Parathyroid adenoma (tissue), 2 donors: ENCODE measurements around the gene TMEM129.

Experiments used
- H2AFZ ChIP-seq: fragments of 300-600 bp; sonication (generic); one replicate; pipeline ENCODE4 v1.7.0; 2017; ENCODE audit warnings: antibody characterized with exemption, mild to moderate bottlenecking
- H3K27ac ChIP-seq: fragments of 300-600 bp; sonication (generic); one replicate; pipeline ENCODE4 v1.7.0; 2017
- H3K27me3 ChIP-seq: fragments of 300-600 bp; sonication (generic); one replicate; pipeline ENCODE4 v1.7.0; 2017; ENCODE audit warnings: low read length; ENCODE audit not compliant: control insufficient read depth, insufficient read depth
- H3K36me3 ChIP-seq: fragments of 300-600 bp; sonication (generic); one replicate; pipeline ENCODE4 v1.7.0; 2017; ENCODE audit warnings: low read length; ENCODE audit not compliant: control insufficient read depth, insufficient read depth
- H3K4me1 ChIP-seq: fragments of 300-600 bp; sonication (generic); one replicate; pipeline ENCODE4 v1.7.0; 2017; ENCODE audit warnings: control low read depth
- H3K4me2 ChIP-seq: fragments of 300-600 bp; sonication (generic); one replicate; pipeline ENCODE4 v1.7.0; 2017; ENCODE audit warnings: low read length
- H3K4me3 ChIP-seq: fragments of 300-600 bp; sonication (generic); one replicate; pipeline ENCODE4 v1.7.0; 2017; ENCODE audit warnings: low read depth, low read length
- H3K79me2 ChIP-seq: fragments of 300-600 bp; sonication (generic); one replicate; pipeline ENCODE4 v1.7.0; 2017; ENCODE audit warnings: control low read depth
- H3K9ac ChIP-seq: fragments of 300-600 bp; sonication (generic); one replicate; pipeline ENCODE4 v1.7.0; 2017; ENCODE audit warnings: mild to moderate bottlenecking
- H3K9me3 ChIP-seq: fragments of 300-600 bp; sonication (generic); one replicate; pipeline ENCODE4 v1.7.0; 2017; ENCODE audit warnings: low read length; ENCODE audit not compliant: control insufficient read depth
- CTCF ChIP-seq: fragments of 300-600 bp; sonication (generic); IDR thresholded peaks from one replicate; pipeline ENCODE4 v1.7.0; 2017; ENCODE audit warnings: antibody characterized with exemption, mild to moderate bottlenecking
- donor health status: primary hyperparathyroidism.

TMEM129 gene

GRCh38 chr4:1768367-1769034, 47.4 kb upstream of the TMEM129 start:
- no peak for TF ChIP-seq CTCF
- Histone ChIP-seq H3K27me3 (no peaks in the 10 kb centered on the region), H3K36me3 (no peaks in the 10 kb centered on the region), H3K4me1 (peaks cover 2% of the 10 kb centered on the region), H3K9ac (no peak overlapping the region), H3K4me3 (no peak overlapping the region), H3K4me2 (no peak overlapping the region), H3K79me2 (no peaks in the 10 kb centered on the region), H3K9me3 (no peaks in the 10 kb centered on the region), H2AFZ (no peak overlapping the region), H3K27ac (no peak overlapping the region)

GRCh38 chr4:1767770-1768366, 46.7 kb upstream of the TMEM129 start:
- H3K4me2 ChIP-seq = no peak overlapping the region
- peaks cover 2% of the 10 kb centered on the region for H3K4me1 ChIP-seq
- no peak overlapping the region for H2AFZ ChIP-seq
- no peak overlapping the region for H3K27ac ChIP-seq
- no peak overlapping the region for H3K4me3 ChIP-seq
- no peaks in the 10 kb centered on the region for H3K9me3 ChIP-seq
- H3K27me3 ChIP-seq = no peaks in the 10 kb centered on the region
- H3K36me3 ChIP-seq = no peaks in the 10 kb centered on the region
- H3K79me2 ChIP-seq = no peaks in the 10 kb centered on the region
- no peak overlapping the region for H3K9ac ChIP-seq
- TF ChIP-seq CTCF = no peak

- Histone ChIP-seq H3K9me3 (no peaks in the 10 kb centered on the region), H3K4me2 (no peak overlapping the region), H2AFZ (no peak overlapping the region), H3K36me3 (no peaks in the 10 kb centered on the region), H3K27me3 (no peaks in the 10 kb centered on the region), H3K27ac (no peak overlapping the region), H3K79me2 (no peaks in the 10 kb centered on the region), H3K9ac (no peak overlapping the region), H3K4me1 (no peaks in the 10 kb centered on the region), H3K4me3 (no peak overlapping the region)
- TF ChIP-seq CTCF = no peak
Observed at GRCh38 chr4:1767061-1767769, 46.1 kb upstream of the TMEM129 start.

- H3K36me3 ChIP-seq = no peaks in the 10 kb centered on the region
- no peak overlapping the region for H3K4me3 ChIP-seq
- H2AFZ ChIP-seq = no peak overlapping the region
- H3K27ac ChIP-seq = no peak overlapping the region
- TF ChIP-seq CTCF = no peak
- no peak overlapping the region for H3K9ac ChIP-seq
- H3K79me2 ChIP-seq = no peaks in the 10 kb centered on the region
- no peaks in the 10 kb centered on the region for H3K27me3 ChIP-seq
- no peaks in the 10 kb centered on the region for H3K9me3 ChIP-seq
- no peaks in the 10 kb centered on the region for H3K4me1 ChIP-seq
- no peak overlapping the region for H3K4me2 ChIP-seq
Observed at GRCh38 chr4:1766106-1767060, 45.3 kb upstream of the TMEM129 start.
